CD4-positive, alpha-beta T cell treated with Interleukin-17A for 1 hour (primary cell): Measurements from ENCODE around the gene CNTF.

Source experiments
- DNase-seq: peaks from one replicate; pipeline ENCODE4 v3.0.0-alpha.2; 2020

The CNTF gene

GRCh38 chr11:58608331-58608730 is 14.1 kb upstream of the CNTF start:
- DNase-seq = no peak

DNA sequence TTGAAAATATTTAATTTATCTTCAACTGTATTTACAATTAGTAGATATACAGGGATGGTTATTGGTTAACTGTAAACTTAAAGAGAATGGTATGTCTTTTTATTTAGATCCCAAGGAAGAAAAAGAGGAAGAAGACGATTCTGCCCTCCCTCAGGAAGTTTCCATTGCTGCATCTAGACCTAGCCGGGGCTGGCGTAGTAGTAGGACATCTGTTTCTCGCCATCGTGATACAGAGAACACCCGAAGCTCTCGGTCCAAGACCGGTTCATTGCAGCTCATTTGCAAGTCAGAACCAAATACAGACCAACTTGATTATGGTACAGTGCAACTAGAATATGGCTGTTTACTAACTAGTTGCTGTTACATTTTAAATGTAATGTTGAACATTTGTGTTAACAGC is 12.7 kb upstream of the CNTF start:
- DNase-seq = no peak

DNA sequence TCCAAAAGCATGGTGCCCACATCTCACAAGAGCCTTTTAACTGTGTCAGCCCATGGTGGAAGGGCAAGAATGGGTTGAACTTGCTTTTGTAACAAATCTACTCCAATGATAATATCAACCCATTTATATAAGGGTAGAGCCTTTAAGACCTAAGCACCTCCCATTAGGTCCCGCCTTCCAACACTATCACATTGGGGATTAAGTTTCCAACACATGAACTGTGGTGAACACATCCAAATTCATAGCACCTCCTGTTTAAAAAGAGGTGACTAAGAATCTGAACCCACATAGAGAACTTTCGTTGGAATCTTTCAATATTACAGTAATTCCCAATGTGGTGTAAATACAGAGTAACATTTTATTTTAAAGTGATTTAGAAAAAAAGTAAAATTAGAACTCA is 9.2 kb upstream of the CNTF start:
- DNase-seq = no peak

- DNase-seq = no peak
Observed at GRCh38 chr11:58615559-58615958, 6.9 kb upstream of the CNTF start.

DNA sequence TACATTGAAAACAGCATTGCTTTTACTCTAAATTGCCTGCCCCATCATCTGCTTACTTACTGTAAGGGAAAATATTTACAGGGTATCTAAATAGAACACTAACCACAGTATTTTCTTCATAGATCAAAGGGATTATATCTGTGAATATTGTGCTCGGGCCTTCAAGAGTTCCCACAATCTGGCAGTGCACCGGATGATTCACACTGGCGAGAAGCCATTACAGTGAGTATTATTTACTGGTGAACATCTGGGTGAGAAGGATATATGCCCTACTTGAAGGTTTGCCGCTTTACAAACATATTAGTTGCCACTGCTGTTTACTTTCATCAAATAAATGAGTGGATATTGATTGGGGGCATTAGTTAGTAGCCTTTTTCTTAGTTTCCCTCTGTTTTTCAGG is 5.9 kb upstream of the CNTF start:
- no peak for DNase-seq

- peak; percentile 13 for DNase-seq
Observed at GRCh38 chr11:58617976-58618557, 4.4 kb upstream of the CNTF start.

- no peak for DNase-seq
Observed at GRCh38 chr11:58621586-58622262, 741 bp upstream of the CNTF start.

GRCh38 chr11:58625086-58625485 is 2.6 kb downstream of the CNTF start:
- DNase-seq = no peak

DNA sequence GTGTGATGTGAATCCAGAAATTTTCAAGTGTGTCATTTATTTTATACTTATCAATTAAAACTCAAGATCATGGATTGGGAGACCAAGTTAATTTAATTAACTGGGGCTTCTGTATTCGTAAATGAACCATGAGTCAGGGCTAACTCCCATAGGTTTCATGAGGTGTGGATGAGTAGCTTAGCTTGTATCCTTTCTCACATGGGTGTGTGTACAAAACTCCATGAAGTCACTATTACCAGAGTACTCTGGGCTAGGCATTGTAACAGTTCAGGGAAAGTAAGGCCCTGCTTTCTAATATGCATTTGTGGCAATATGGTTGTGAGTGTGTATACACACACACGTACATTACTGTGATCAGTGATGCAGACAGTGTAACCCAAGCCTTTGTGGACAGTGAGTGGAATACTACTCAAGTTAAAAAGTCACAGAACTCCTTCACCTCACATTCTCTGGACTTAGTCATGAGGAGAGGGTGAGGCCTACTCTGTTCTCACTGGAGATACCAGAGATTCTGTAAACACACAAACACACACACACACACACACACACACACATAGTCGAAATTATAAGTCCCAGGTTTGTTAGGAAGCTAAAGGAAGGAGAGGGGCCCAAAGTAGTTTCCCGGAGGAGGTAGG is 3.5 kb downstream of the CNTF start:
- no peak for DNase-seq

DNA sequence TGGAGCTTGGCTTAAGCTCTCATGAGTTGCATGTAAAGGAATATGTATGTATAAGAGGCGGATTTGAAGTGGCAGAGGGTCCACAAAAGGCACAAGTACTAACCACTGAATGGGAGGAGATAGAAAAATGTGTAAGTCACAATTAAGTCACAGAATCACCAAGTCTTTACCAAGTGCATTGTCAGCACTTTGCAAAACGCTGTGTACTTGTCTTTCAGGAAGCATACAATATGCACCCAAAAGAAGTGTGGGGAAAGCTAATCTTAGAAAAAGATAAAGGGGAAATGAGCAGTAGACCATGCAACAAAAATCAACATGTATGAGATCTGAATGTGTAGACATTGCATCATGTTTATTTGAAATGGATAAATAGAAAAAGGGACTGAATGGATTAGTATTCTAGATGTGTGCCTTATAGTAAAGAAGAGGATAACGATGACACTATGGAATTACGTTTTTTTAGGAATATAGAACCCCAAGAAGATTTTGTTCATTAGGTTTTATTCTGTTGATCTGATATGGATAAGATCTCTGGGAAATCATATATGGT is 4.5 kb downstream of the CNTF start:
- DNase-seq = no peak

DNA sequence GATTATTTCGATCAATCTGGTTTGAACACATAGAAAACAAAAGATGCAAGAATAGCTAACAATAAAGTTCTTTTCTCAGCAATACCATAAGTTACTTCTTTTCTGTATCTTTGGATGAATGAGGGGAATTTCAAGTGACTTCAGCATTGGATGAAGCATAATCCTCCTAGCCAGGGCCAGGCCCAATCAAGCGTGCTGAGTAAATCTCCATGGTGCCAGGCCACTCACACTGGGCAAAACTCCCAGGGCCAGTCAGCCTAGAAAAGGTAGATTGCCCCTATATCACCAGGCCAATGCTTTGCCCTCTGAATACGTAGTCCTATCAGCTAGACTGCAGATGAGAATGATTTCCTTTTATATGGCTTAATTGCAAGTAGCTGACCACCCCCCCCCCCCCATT is 6.0 kb downstream of the CNTF start:
- no peak for DNase-seq

DNA sequence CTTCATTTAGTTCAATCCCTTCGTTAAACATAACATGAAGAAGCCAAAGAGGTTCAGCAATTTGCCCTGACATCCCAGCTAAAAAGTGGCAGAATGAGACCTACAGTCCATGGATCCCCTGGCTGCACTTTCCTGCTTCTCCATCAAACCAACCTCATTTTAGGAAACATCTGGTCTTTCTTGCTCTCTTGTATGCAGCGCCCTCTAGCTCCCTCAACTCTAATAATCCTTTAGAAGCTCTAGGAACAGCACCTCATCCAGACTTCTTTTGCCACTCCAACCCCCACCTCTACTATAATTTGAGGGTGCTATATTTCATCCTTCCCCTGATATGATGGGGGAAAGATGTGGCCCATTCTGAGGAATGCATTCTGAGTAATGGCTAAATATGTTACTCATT is 7.4 kb downstream of the CNTF start:
- DNase-seq = peak; percentile 32

DNA sequence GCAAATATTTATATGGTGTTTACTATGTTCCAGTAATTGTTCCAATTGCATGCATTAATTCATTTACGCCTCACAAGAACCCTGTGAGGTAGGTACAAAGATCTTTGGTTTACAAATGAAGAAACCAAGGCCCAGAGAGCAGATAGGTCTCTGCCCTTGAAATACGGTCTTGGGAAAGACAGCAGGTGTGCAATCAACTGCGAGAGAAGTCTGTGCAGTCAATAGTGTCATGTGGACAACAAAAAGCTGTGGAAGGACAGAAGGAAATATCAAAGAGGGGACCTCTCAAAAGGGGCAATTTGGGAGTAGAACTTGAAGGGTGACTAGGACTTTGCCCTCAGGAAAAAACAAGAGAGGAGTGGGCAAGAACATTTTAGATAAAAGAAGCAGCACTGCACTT is 8.9 kb downstream of the CNTF start:
- no peak for DNase-seq

DNA sequence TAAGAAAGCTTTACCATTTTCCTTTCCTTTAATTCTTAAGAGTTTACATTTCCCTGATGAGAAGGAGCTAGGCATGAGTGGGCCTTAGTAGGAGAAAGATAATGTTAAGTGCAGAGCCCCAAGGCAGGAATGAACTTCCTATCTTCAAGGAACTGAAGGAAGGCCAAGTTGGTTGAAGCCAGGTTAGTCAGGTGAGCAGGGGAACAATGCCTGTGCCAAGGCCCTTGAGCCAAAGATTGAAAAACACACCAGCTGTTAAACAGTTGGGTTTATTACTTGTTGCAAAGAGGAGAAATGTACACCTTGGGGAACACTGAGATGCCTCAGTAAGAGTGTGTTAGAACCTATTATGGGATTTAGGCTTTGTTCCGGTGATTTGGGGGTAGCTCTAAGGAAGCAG is 10.0 kb downstream of the CNTF start:
- no peak for DNase-seq

- DNase-seq = no peak
Observed at GRCh38 chr11:58636587-58636986, 14.1 kb downstream of the CNTF start.

DNA sequence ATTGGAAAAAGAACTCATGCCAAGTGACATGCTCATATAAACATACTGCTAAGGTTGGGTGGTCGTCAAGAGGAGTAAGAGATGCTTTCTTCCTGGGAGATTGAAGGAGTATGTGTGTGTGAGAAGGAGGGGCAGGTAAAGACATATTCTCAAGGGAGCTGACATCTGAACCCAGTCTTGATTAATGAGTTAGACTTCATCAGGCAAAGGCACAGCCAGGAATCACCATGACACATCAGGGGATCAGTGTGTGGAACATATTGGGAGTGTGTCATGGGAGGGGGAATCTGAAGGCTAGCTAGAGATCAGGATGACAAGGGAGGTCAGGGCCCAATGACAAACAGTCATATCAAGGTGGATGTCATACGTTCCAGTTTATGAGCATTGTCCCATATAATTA is 14.9 kb downstream of the CNTF start:
- DNase-seq = no peak

DNA sequence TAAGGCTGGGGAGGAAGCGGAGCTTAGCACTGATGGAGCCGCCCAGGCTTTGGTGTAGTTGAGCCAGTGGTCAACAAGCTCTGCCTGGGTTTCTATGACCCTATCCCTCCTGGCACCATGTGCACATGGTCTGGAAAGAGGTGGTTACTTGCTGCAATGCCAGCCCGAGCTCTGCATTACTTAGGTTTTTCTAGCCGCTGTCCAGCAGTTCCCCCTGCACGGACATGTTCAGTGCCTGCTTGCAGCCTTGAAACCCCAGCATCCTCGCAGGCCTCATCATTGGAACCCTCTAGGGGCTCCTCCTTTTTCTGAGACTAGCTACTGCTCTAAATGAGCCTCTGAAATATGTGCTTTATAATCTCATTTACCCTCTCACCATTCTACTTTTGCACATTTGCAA is 16.6 kb downstream of the CNTF start:
- no peak for DNase-seq

- DNase-seq = no peak
Observed at GRCh38 chr11:58639669-58640068, 17.2 kb downstream of the CNTF start.

GRCh38 chr11:58640386-58641023 is 18.0 kb downstream of the CNTF start:
- peak; percentile 35 for DNase-seq

DNA sequence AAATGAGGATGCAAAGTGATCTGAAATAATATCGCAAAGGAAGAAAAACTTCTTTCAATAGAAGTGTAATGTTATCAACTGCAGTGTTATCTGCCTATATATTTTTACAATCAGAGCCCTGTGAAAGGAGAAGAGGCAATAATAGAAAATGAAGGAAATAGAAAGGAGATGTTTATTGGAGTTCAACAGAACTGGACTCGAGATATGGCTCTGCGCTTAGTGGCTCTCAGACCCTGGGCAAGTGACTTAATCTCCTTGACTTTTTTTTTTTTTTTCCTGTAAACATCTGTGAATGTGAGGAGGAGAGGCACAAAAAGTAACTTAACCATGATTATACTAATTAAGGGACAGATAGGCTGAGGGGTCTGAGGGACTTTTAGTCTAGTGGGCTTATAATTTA is 18.9 kb downstream of the CNTF start:
- DNase-seq = no peak

- no peak for DNase-seq
Observed at GRCh38 chr11:58641803-58642581, 19.5 kb downstream of the CNTF start.

DNA sequence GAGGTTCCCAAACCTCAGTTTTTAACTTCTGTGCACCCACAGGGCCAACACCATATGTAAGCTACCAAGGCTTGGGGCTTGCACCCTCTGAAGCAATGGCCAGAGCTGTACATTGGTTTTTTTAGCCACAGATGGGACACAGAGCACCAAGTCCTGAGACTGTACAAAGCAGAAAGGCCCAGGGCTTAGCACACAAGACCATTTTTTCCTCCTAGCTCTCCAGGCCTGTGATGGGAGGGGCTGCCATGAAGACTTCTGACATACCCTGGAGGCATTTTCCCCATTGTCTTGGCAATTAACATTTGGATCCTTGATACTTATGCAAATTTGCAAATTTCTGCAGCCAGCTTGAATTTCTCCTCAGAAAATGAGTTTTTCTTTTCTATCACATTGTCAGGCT is 23.4 kb downstream of the CNTF start:
- DNase-seq = no peak

GRCh38 chr11:58647141-58647699 is 24.8 kb downstream of the CNTF start:
- DNase-seq = no peak
